Fibroblast of pulmonary artery (primary cell): ENCODE results near the gene VSX1.

Experiments
- DNase-seq: peaks from one replicate; pipeline ENCODE4 v3.0.0-alpha.2; 2010; ENCODE audit warnings: low read depth
- H3K4me3 ChIP-seq: replicated peaks from 2 replicates; pipeline ENCODE4 v1.5.1; 2011; ENCODE audit warnings: low read depth, mild to moderate bottlenecking, control low read depth, low read length, moderate library complexity
- TF ChIP-seq, protein P1 (sequence below): IDR thresholded peaks from 2 replicates; pipeline ENCODE4 v1.5.1; 2011; ENCODE audit warnings: mild to moderate bottlenecking, control low read depth, low read length, inconsistent platforms; ENCODE audit errors: missing control alignments

The VSX1 gene

DNA sequence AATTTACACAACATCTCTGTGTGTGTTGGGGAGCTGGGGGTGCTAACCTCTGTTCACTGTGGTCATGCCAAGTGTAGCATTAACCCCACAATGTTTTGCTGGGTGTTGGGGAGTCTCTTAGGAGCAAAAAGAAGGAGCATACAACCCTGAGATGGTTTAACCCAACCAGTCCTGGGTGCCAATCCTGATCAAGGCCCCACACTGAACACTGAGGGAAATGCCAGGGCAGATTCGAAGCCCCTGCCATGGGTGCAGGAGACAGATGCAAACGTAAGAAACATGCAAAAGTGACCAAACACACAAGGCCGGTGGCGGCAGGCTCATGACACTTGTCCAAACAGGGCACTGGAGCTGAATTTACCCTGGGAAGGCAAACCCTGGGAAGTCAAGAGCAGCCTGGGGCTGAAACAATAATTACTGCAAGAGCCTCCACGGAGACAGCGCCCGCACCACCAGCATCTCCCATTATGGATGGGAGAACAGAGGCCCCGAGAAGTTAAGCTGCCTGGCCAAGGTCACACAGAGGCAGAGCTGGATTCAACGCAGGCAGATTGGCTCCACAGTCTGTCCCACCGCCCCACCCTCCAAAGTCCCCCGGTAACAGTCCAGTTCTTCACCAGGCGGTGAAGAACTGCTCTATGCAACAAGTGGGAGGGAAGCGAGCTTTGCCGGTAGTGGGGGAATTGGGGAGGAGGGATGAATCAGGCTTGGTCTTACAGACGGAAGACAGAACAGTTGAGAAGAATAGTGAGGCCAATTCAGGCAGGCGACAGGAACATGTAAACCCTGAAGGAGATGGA lies 32.5 kb downstream of the VSX1 start:
- no peak for DNase-seq
- H3K4me3 ChIP-seq = no peak overlapping the region
- TF ChIP-seq, protein P1, sequence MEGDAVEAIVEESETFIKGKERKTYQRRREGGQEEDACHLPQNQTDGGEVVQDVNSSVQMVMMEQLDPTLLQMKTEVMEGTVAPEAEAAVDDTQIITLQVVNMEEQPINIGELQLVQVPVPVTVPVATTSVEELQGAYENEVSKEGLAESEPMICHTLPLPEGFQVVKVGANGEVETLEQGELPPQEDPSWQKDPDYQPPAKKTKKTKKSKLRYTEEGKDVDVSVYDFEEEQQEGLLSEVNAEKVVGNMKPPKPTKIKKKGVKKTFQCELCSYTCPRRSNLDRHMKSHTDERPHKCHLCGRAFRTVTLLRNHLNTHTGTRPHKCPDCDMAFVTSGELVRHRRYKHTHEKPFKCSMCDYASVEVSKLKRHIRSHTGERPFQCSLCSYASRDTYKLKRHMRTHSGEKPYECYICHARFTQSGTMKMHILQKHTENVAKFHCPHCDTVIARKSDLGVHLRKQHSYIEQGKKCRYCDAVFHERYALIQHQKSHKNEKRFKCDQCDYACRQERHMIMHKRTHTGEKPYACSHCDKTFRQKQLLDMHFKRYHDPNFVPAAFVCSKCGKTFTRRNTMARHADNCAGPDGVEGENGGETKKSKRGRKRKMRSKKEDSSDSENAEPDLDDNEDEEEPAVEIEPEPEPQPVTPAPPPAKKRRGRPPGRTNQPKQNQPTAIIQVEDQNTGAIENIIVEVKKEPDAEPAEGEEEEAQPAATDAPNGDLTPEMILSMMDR = no peak

DNA sequence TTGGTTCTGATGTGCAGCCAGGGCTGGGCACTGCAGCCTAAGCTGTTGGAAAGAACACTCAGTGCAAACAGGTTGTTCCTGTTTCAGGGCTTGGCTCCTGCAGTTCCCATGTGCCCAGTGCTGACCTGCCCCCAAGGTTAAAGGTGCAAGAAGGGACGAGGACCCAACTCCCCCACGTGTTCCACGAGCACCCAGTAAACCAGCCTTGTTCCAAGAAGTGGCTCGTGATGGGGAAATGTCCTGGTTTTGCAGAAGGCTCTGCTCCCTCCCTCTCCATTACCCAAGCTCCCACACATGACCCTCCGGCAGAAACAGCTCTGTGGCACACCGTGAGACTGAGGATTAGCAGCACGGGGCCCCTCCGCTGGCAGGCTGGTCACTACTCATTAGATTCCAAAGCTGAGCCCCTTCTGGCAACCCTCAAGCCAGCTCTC lies 33.4 kb downstream of the VSX1 start:
- TF ChIP-seq, protein P1 = no peak
- no peak overlapping the region for H3K4me3 ChIP-seq
- no peak for DNase-seq

DNA sequence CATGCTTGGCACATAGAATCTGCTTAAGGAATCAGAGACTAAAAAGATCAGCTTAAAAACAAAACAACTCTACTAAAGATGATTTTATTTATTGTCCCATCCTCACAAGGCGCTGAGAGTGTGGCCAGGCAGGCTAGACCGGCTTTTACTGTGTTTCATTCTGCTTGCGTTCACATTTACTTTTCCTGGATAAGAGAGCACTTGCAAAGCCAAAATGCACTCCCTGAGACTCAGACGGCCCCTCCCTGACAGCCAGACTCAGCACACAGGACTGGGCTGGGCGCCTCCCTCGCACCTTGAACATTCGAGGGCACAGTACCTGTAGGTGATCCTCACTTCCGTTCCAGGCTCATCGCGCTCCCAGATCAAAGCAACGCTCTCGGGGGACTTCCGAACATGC lies 34.2 kb downstream of the VSX1 start:
- DNase-seq = no peak
- H3K4me3 ChIP-seq = no peak overlapping the region
- TF ChIP-seq, protein P1 = no peak

DNA sequence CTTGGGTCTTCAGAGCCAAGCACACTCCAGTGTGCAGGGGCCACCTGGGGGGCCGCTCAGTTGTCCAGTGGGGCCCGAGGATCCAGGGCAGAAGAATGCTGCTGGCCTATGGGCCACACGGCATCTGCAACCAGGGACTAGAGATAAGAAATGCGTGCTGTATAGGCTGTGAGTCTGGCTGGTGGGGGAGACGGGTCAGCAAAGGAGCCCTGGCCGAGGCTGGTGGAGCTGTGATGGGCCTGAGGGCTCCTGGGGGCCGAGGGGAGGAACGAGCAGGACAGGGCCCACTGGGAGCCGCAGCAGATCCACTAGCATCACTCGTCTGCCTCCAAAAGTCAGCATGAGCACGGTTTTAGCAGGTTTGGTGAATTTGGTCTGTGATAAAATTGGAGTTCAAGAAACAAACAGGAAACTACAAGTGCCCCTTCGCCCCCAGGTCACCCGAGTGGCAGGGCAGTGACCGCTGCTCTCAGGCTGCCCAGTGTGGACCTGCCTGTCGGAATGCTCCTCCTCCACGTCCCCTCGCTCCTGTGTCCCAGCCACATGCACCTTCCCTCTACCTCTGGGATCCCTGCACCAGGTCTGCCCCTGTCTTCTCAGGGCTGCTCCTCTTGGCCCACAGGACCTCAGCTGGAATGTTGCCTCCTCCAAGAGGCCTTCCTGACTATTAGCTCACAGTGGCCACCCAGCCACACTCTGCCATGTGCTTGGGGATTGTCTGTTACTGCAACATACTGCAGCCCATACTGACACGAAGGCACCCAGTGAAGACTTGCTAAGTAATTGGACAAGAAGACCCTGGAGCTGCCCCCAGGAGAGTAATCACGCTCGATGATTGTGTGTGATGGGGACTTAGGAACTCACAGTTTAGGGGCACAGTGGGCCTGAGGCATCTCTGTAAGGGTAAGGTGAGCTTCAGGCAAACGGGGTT lies 34.9 kb downstream of the VSX1 start:
- H3K4me3 ChIP-seq = no peak overlapping the region
- no peak for DNase-seq
- TF ChIP-seq, protein P1 = no peak

DNA sequence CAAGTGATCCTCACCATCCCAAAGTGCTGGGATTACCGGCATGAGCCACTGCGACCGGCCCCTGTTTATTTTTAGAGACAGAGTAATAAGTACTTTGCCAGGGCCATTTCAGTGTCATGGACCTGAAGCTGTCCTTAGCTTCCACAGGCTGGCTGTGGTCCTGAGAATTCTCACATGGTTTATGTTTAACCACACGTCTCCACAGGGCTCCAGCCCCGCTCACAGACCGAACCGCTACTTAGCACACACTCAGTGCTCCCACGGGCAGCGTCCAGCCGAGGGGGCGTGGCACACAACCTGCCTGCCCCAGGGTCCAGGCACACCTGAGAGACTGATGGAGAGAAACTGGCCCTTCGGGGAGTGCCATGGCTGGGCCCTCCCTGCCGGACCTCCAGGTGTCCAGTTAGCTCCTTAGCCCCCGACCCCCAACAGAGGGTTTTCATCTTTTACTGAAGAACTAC lies 35.7 kb downstream of the VSX1 start:
- no peak for DNase-seq
- TF ChIP-seq, protein P1 = no peak
- H3K4me3 ChIP-seq = no peak overlapping the region

DNA sequence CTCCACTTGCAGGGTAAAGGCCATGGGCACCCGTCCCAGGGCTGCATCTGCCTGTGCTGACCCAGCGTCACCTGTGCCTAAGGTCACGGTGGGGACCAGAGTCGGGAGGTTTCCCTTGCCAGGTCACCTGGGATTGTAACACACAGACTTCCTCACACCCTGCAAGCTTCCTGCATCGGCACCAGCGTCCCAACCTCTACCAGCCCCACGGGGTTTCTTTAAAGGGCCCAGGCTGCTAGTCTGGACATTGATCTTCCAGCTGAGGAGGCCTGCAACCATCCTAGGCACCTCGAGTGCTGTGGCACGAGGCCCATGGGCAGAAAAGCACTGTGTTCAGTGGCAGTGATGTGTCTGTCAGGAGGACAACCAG lies 36.6 kb downstream of the VSX1 start:
- no peak for DNase-seq
- no peak overlapping the region for H3K4me3 ChIP-seq
- TF ChIP-seq, protein P1 = no peak
